NCI-H82 (cell line): ENCODE measurements around the gene ZNF397.

Experiments
- DNase-seq: peaks from one replicate; lab custom pipeline; 2025; lab: John Stamatoyannopoulos, UW

ZNF397 gene

GRCh38 chr18:35296060-35296459, 55.2 kb downstream of the ZNF397 start:
- DNase-seq, result no peak

DNA sequence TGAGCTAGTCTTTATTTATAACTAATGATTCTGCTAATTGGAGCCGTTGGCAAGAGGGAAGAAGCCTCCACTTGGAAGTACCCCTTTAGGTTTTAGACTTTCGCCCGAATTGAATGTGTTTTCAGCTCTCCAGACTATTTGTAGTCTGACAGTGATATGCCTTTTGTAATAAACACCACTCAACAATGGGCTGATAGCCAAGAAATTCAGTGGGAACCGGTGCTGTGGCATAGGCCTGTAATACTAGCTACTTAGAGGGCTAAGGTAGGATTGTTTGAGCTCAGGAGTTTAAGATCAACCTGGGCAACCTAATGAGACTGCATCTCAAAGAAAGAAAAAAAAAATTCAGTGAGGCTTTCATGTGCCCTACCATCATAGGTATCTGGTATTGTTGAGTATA, 62.8 kb downstream of the ZNF397 start:
- no peak for DNase-seq

- no peak for DNase-seq
Measured at GRCh38 chr18:35306588-35307250, 65.9 kb downstream of the ZNF397 start.
